ENCODE results near the gene NCBP2L.

Gene NCBP2L

DNA sequence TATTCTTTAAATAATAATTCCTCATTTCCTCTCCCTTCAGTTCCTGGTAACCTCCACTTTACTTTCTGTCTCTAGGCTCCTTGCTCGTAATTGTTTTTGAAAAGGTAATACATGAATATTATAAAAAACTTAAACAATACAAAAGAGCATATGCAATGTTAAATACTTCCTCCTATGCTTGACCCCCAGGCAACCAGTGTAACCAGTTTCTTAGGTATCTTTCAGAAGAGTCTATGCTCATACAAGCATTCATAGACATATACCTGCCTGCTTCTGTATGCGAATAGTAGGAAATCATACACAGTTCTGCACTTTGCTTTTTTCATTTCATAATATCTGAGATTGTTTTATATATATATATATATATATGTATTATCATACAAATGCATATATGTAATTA lies 45.5 kb downstream of the NCBP2L start:
- DNase-seq (ENCODE audit: low spot score) = no peak
- TF ChIP-seq, protein P1, sequence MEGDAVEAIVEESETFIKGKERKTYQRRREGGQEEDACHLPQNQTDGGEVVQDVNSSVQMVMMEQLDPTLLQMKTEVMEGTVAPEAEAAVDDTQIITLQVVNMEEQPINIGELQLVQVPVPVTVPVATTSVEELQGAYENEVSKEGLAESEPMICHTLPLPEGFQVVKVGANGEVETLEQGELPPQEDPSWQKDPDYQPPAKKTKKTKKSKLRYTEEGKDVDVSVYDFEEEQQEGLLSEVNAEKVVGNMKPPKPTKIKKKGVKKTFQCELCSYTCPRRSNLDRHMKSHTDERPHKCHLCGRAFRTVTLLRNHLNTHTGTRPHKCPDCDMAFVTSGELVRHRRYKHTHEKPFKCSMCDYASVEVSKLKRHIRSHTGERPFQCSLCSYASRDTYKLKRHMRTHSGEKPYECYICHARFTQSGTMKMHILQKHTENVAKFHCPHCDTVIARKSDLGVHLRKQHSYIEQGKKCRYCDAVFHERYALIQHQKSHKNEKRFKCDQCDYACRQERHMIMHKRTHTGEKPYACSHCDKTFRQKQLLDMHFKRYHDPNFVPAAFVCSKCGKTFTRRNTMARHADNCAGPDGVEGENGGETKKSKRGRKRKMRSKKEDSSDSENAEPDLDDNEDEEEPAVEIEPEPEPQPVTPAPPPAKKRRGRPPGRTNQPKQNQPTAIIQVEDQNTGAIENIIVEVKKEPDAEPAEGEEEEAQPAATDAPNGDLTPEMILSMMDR (IDR thresholded peaks at IDR 0.05; ENCODE audit: extremely low read depth, insufficient read depth, missing control alignments) = no peak
- in situ Hi-C loops (cut with MboI; ENCODE audit: low pct_unique_long_range_greater_than_20kb, low sequenced_read_pairs, unreplicated experiment) = no loop called here

DNA sequence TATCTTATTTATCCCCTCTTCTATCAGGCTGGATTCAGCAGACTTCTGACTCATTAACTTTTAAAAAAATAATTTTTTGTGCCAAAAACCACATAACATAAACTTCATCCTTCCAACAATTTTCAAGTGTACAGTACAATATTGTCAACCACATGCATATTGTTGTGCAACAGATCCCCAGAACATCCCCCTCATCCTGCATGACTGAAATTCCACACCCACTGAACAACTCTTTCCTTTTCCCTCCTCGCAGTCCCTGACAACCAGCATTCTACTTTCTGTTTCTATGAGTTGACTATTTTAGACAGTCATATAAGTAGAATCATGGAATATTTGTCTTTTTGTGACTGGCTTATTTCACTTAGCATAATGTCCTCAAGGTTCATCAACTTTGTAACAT lies 45.9 kb downstream of the NCBP2L start:
- no peak for DNase-seq (ENCODE audit: low spot score)
- in situ Hi-C loops (cut with MboI; ENCODE audit: low pct_unique_long_range_greater_than_20kb, low sequenced_read_pairs, unreplicated experiment) = no loop called here
- TF ChIP-seq, protein P1 (IDR thresholded peaks at IDR 0.05; ENCODE audit: extremely low read depth, insufficient read depth, missing control alignments) = no peak

DNA sequence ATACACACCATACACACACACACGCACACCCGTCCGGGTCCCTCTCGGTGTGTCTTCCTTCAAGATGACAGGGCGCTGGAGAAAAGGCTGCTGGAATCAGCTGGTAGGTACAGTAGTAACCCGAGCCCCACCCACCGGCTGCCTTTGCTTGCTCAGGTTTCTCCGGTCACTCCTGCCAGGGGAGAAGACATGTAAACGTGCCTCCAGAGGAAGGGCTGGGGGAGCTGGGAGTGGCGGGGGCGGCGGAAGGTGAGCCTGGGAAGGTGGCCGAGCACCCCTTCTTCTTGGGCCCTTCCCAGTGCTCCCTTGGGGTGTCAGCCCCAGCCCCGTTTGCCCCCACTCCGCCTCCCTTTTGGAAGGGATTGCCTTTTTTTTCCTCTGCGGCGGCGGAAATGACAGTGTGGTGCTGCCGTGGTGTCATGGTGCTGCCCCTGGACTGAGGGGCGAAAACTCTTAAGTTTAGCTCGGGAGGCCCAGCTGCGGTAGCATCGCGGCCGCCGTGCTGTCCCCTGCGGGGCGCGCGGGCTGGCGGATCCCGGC lies 48.2 kb downstream of the NCBP2L start, which contains the start of gene MID2:
TSS of gene MID2 (plus strand) at position 169 of the 540 bp plus-strand sequence. CDS start 561 bp downstream, outside the sequence.
- TF ChIP-seq, protein P1 (IDR thresholded peaks at IDR 0.05; ENCODE audit: extremely low read depth, insufficient read depth, missing control alignments) = no peak
- in situ Hi-C loops (cut with MboI; ENCODE audit: low pct_unique_long_range_greater_than_20kb, low sequenced_read_pairs, unreplicated experiment) = no loop called here
- DNase-seq (ENCODE audit: low spot score) = peak; percentile 16

DNA sequence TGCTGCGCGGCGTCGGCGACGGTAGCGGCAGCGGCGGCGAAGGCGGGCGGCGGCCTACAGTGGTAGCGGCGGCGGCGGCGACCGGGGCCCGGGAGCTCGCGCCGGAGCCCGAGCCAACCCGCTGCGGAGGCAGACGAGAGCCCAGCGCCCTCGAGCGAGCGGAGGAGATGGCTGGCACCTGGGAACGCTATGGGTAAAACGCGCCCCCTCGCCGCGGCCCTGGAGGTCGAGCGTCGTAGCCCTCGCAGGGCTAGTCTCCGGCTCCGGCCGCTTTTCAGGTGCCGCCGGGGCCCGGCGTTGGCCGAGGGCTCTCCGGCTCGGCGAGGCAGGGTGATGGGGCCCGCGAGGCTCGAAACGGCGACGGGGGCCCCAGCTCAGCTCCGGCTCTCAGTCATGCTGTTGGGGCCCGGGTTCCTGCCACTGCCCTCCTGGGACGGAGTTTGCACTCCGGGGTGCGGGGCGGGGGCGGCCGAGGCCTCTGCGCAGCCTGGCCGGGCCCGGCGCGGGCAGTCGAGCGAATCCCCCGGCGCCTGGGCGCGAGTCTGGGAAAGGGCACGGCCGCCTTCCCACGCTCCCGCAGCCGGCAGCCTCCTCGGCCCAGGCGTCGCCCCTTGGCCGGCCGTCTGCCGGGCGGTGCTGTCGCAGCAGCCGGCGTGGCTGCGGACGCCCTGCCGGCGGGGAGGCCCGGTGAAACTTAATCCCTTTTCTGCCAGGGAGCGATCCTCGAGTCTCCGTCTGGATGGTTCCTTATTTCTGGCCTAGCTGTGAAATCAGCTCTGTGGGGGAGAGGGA lies 48.9 kb downstream of the NCBP2L start:
- in situ Hi-C loops (cut with MboI; ENCODE audit: low pct_unique_long_range_greater_than_20kb, low sequenced_read_pairs, unreplicated experiment) = no loop called here
- TF ChIP-seq, protein P1 (IDR thresholded peaks at IDR 0.05; ENCODE audit: extremely low read depth, insufficient read depth, missing control alignments) = no peak
- peak; percentile 31 for DNase-seq (ENCODE audit: low spot score)

DNA sequence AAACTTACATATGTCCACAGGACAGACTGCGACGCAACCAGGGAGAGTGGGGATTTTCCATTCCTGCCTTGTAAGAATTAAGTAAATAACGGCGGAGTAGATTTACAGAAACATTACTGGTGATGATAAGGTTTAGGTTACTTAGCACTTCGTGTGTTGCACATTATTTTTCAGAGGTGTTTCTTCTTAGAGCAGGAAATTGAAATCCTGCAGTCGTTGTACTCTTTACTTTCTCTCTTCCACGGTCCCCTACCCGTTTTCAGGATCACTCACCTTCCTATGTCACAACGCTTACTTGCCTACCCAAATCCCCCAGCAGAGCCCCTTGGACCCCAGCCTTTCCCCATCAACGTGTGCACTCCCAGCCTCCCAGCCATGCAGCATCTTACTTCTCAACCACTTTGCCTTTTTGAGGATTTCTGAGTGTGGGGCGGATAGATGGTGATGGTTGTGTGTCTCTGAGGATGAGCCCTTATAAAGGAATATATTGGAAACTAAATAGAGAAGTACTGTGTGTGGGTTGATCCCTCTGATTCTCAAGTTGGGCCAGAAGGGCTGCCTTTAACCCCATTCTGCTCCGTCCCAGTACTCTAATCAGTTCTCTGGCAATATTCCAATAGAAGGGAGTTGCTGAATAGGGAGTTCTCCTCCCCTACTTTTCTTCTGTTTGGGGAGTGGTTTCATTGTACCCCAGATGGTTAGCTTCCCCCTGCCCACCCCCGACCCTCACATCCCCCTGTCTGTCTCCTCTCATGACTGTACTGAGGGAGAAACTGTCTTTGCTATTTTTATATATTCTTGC lies 49.7 kb downstream of the NCBP2L start:
- no peak for DNase-seq (ENCODE audit: low spot score)
- in situ Hi-C loops (cut with MboI; ENCODE audit: low pct_unique_long_range_greater_than_20kb, low sequenced_read_pairs, unreplicated experiment) = no loop called here
- TF ChIP-seq, protein P1 (IDR thresholded peaks at IDR 0.05; ENCODE audit: extremely low read depth, insufficient read depth, missing control alignments) = no peak

DNA sequence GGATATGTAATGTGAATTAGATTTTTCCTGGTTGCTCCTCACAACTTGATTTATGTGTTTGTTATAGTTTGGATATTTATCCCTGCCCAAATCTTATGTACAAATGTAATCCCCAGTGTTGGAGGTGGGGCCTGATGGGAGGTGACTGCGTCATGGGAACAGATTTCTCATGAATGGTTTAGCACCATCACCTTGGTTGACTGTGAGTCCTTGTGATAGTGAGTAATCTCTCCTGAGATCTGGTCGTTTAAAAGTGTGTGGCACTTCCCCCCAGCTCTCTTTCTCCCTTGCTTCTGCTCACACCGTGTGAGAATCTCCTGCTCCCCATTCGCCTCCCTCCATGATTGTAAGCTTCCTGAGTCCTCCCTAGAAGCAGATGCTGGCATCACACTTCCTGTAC lies 50.3 kb downstream of the NCBP2L start:
- no peak for DNase-seq (ENCODE audit: low spot score)
- in situ Hi-C loops (cut with MboI; ENCODE audit: low pct_unique_long_range_greater_than_20kb, low sequenced_read_pairs, unreplicated experiment) = no loop called here
- TF ChIP-seq, protein P1 (IDR thresholded peaks at IDR 0.05; ENCODE audit: extremely low read depth, insufficient read depth, missing control alignments) = no peak
